Esophagus squamous epithelium (tissue), 4 donors: Measurements from ENCODE around the gene TMTC2.

Experiments
- CTCF ChIP-seq, 6 experiments: fragments of 450-650 bp in 4 of 6; fragments of 200-600 bp in 2 of 6; sonication (generic) in 2 of 6; IDR thresholded peaks; one replicate each; pipeline ENCODE4 v1.5.1; 2016 to 2019; ENCODE audit warnings: antibody characterized with exemption in 6 of 6, mild to moderate bottlenecking in 4 of 6, moderate library complexity in 4 of 6
- POLR2A ChIP-seq, 4 donors: fragments of 450-650 bp; IDR thresholded peaks; one replicate each; pipeline ENCODE4 v1.6.1; 2017; ENCODE audit warnings: antibody characterized with exemption in 4 of 4, mild to moderate bottlenecking in 4 of 4, moderate library complexity in 3 of 4

GRCh38 chr12:83046019-83046418 is 359.3 kb downstream of the TMTC2 start:
- no peak for TF ChIP-seq CTCF (IDR thresholded peaks at IDR 0.05)
- no peak for TF ChIP-seq POLR2A (IDR thresholded peaks at IDR 0.05)
